H1 (cell line): Measurements from ENCODE around the gene SLCO4A1. TPM values are rescaled to one million over a fixed set of nuclear protein-coding genes. Genes with fewer than 3 reads are reported as not detected.

Experiments
- CTCF ChIA-PET: fragments of 300-600 bp; sonication (Branson Sonifier 250); formaldehyde crosslinking; loops from one replicate; lab custom pipeline; 2021; ENCODE audit not compliant: partially characterized antibody; lab: Charles Lee
- POLR2A ChIA-PET: fragments of 300-600 bp; sonication (Branson Sonifier 250); formaldehyde crosslinking; loops from one replicate; lab custom pipeline; 2021; ENCODE audit warnings: inconsistent platforms; ENCODE audit not compliant: partially characterized antibody; lab: Charles Lee
- DNase-seq, 2 experiments: peaks; one replicate each; pipeline versions ENCODE4 v3.0.0 to v3.0.0-alpha.2; 2010 to 2022; ENCODE audit warnings: low spot score in 2 of 2, low read depth in 1 of 2, mixed read lengths in 1 of 2
- FAIRE-seq: peaks from 2 replicates; lab custom pipeline; 2011; peaks lifted over from hg19 to GRCh38; lab: Jason Lieb, UNC
- H2AFZ ChIP-seq: 2 replicates; pipeline ENCODE4 v1.8.1; 2012; ENCODE audit warnings: low read length, inconsistent platforms
- H2AK5ac ChIP-seq: 2 replicates; pipeline ENCODE4 v1.6.1; 2013; ENCODE audit warnings: low read depth, low read length
- H2BK120ac ChIP-seq: replicated peaks from 2 replicates; pipeline ENCODE3; 2013; ENCODE audit warnings: low read depth, low read length, inconsistent platforms
- H2BK12ac ChIP-seq: 2 replicates; pipeline ENCODE4 v1.6.1; 2013; ENCODE audit warnings: low read depth, low read length
- H2BK15ac ChIP-seq: 2 replicates; pipeline ENCODE4 v1.6.1; 2013; ENCODE audit warnings: low read length
- H2BK20ac ChIP-seq: 2 replicates; pipeline ENCODE4 v1.6.1; 2013; ENCODE audit warnings: low read length
- H2BK5ac ChIP-seq: 2 replicates; pipeline ENCODE4 v1.6.1; 2013; ENCODE audit warnings: low read depth, low read length
- H3K14ac ChIP-seq: 2 replicates; pipeline ENCODE4 v1.6.1; 2013; ENCODE audit warnings: inconsistent platforms; ENCODE audit not compliant: insufficient read length
- H3K18ac ChIP-seq: 2 replicates; pipeline ENCODE4 v1.6.1; 2013; ENCODE audit warnings: low read length; ENCODE audit errors: extremely low read depth
- H3K23ac ChIP-seq: 2 replicates; pipeline ENCODE4 v1.6.1; 2013; ENCODE audit warnings: inconsistent platforms; ENCODE audit not compliant: insufficient read length
- H3K23me2 ChIP-seq: 2 replicates; pipeline ENCODE4 v1.6.1; 2013; ENCODE audit warnings: low read depth, low read length
- H3K27ac ChIP-seq: 2 replicates; pipeline ENCODE4 v1.6.1; 2011; ENCODE audit warnings: low read depth, low read length, inconsistent platforms
- H3K27me3 ChIP-seq, 4 experiments: replicated peaks in 1 of 4; 1 replicate in 1 of 4; 2 replicates in 3 of 4; pipeline versions ENCODE4 v1.6.1 to v1.8.1; 2011 to 2013; ENCODE audit warnings: low read length in 3 of 4, mild to moderate bottlenecking in 3 of 4, inconsistent platforms in 2 of 4, mixed read lengths in 2 of 4, moderate library complexity in 1 of 4; ENCODE audit not compliant: control insufficient read depth in 3 of 4, insufficient read depth in 3 of 4; ENCODE audit errors: extremely low read depth in 1 of 4
- H3K36me3 ChIP-seq, 4 experiments: 2 replicates each; pipeline versions ENCODE4 v1.6.1 to v1.8.1; 2011 to 2013; ENCODE audit warnings: mild to moderate bottlenecking in 4 of 4, low read length in 3 of 4, moderate library complexity in 2 of 4, control low read depth in 1 of 4, inconsistent platforms in 1 of 4; ENCODE audit not compliant: insufficient read depth in 4 of 4, control insufficient read depth in 2 of 4
- H3K4ac ChIP-seq: replicated peaks from 2 replicates; pipeline ENCODE3; 2013; ENCODE audit warnings: low read length, low read depth, mixed read lengths, inconsistent platforms; ENCODE audit not compliant: insufficient read length
- H3K4me1 ChIP-seq, 4 experiments: replicated peaks in 1 of 4; 1 replicate in 1 of 4; 2 replicates in 3 of 4; pipeline versions ENCODE4 v1.6.1 to v1.8.1; 2011 to 2013; ENCODE audit warnings: low read length in 3 of 4, inconsistent platforms in 2 of 4, mixed read lengths in 1 of 4; ENCODE audit not compliant: insufficient read depth in 4 of 4, control insufficient read depth in 3 of 4
- H3K4me2 ChIP-seq, 2 experiments: 2 replicates each; pipeline versions ENCODE4 v1.6.1 to v1.8.1; 2011 to 2013; ENCODE audit warnings: low read depth in 2 of 2, low read length in 2 of 2, control low read depth in 1 of 2, inconsistent platforms in 1 of 2, mild to moderate bottlenecking in 1 of 2; ENCODE audit not compliant: insufficient read depth in 1 of 2
- H3K4me3 ChIP-seq, 4 experiments: fragments of 200-600, 300-600 bp in 1 of 4; sonication (generic), shearing (Covaris generic), sonication (Bioruptor Twin) in 1 of 4; 2 replicates each; pipeline versions ENCODE4 v1.5.1 to v1.8.1; 2011 to 2016; ENCODE audit warnings: low read length in 4 of 4, low read depth in 3 of 4, control low read depth in 2 of 4, inconsistent platforms in 2 of 4, mild to moderate bottlenecking in 2 of 4, mixed read lengths in 1 of 4, moderate library complexity in 1 of 4; ENCODE audit not compliant: insufficient read depth in 2 of 4; ENCODE audit errors: extremely low read depth in 1 of 4
- H3K56ac ChIP-seq: replicated peaks from 2 replicates; pipeline ENCODE3; 2013; ENCODE audit warnings: low read depth, mild to moderate bottlenecking, mixed read lengths, low read length, inconsistent platforms; ENCODE audit not compliant: insufficient read length
- H3K79me1 ChIP-seq: 2 replicates; pipeline ENCODE4 v1.6.1; 2013; ENCODE audit warnings: low read depth, low read length, control low read depth
- H3K79me2 ChIP-seq, 2 experiments: 2 replicates each; pipeline versions ENCODE4 v1.6.1 to v1.8.1; 2012 to 2013; ENCODE audit warnings: low read length in 2 of 2, mild to moderate bottlenecking in 2 of 2, inconsistent platforms in 1 of 2; ENCODE audit not compliant: insufficient read depth in 2 of 2, control insufficient read depth in 1 of 2
- H3K9ac ChIP-seq, 4 experiments: replicated peaks in 1 of 4; 1 replicate in 1 of 4; 2 replicates in 3 of 4; pipeline versions ENCODE4 v1.6.1 to v1.8.1; 2011 to 2013; ENCODE audit warnings: low read depth in 3 of 4, low read length in 3 of 4, control low read depth in 2 of 4, mild to moderate bottlenecking in 2 of 4, moderate library complexity in 2 of 4, inconsistent platforms in 1 of 4; ENCODE audit errors: extremely low read depth in 1 of 4
- H3K9me3 ChIP-seq, 2 experiments: 2 replicates each; pipeline versions ENCODE4 v1.6.1 to v1.8.1; 2012 to 2013; ENCODE audit warnings: mild to moderate bottlenecking in 2 of 2, moderate library complexity in 2 of 2, control low read depth in 1 of 2, inconsistent platforms in 1 of 2, low read depth in 1 of 2, low read length in 1 of 2, mixed read lengths in 1 of 2; ENCODE audit not compliant: insufficient read depth in 2 of 2
- H4K20me1 ChIP-seq, 2 experiments: replicated peaks in 1 of 2; 2 replicates each; pipeline versions ENCODE3 to v1.8.1; 2011 to 2013; ENCODE audit warnings: inconsistent platforms in 2 of 2, low read length in 2 of 2, mild to moderate bottlenecking in 1 of 2; ENCODE audit not compliant: insufficient read depth in 2 of 2, control insufficient read depth in 1 of 2
- H4K5ac ChIP-seq: 2 replicates; pipeline ENCODE4 v1.6.1; 2013; ENCODE audit warnings: low read length, low read depth, mixed read lengths, inconsistent platforms; ENCODE audit not compliant: insufficient read length
- H4K8ac ChIP-seq: 2 replicates; pipeline ENCODE4 v1.8.0; 2013; ENCODE audit warnings: mild to moderate bottlenecking, moderate library complexity, low read length, inconsistent platforms; ENCODE audit not compliant: insufficient read depth; ENCODE audit errors: extremely low read depth
- H4K91ac ChIP-seq: replicated peaks from 2 replicates; pipeline ENCODE3; 2013; ENCODE audit warnings: low read length, mixed read lengths, inconsistent platforms; ENCODE audit not compliant: insufficient read length
- CBX5 ChIP-seq: fragments of 300-800, 300-1000 bp; sonication (generic); IDR thresholded peaks from 2 replicates; pipeline ENCODE4 v1.7.1; 2016; ENCODE audit warnings: antibody characterized with exemption, low read length, low read depth
- GTF2F1 ChIP-seq: IDR thresholded peaks from 2 replicates; pipeline ENCODE4 v1.6.1; 2012; ENCODE audit warnings: low read depth, low read length, improper control_type of control experiment, borderline replicate concordance
- KDM4A ChIP-seq: IDR thresholded peaks from one replicate; pipeline ENCODE4 v1.7.1; 2012; ENCODE audit warnings: low read depth, mild to moderate bottlenecking, moderate library complexity, low read length, inconsistent platforms; ENCODE audit not compliant: severe bottlenecking
- RAD21 ChIP-seq, 2 experiments: IDR thresholded peaks in 1 of 2; conservative IDR thresholded peaks in 1 of 2; 2 replicates each; pipeline ENCODE4 v1.6.1; 2011; ENCODE audit warnings: low read depth in 2 of 2, low read length in 2 of 2, improper control_type of control experiment in 1 of 2, inconsistent platforms in 1 of 2, mild to moderate bottlenecking in 1 of 2, moderate library complexity in 1 of 2
- RBBP5 ChIP-seq: IDR thresholded peaks from 2 replicates; pipeline ENCODE4 v1.7.1; 2012; ENCODE audit warnings: low read depth, mild to moderate bottlenecking, inconsistent platforms, low read length, moderate library complexity, borderline replicate concordance
- RNF2 ChIP-seq: fragments of 200-900, 300-1000 bp; sonication (generic); IDR thresholded peaks from 2 replicates; pipeline ENCODE4 v1.7.1; 2016; ENCODE audit warnings: borderline replicate concordance, low read depth, mild to moderate bottlenecking, antibody characterized with exemption, low read length; ENCODE audit not compliant: poor library complexity, severe bottlenecking; ENCODE audit errors: missing control alignments
- SIN3A ChIP-seq, 2 experiments: IDR thresholded peaks in 1 of 2; conservative IDR thresholded peaks in 1 of 2; 2 replicates each; pipeline ENCODE4 v1.6.1; 2011 to 2012; ENCODE audit warnings: low read length in 2 of 2, improper control_type of control experiment in 1 of 2, low read depth in 1 of 2, mild to moderate bottlenecking in 1 of 2
- SIRT6 ChIP-seq: IDR thresholded peaks from one replicate; pipeline ENCODE4 v1.7.1; 2012; ENCODE audit warnings: low read length, inconsistent platforms
- SUZ12 ChIP-seq: fragments of 200-600 bp; sonication (generic); IDR thresholded peaks from 2 replicates; pipeline ENCODE4 v1.6.1; 2012; ENCODE audit warnings: mild to moderate bottlenecking, inconsistent platforms, low read length, moderate library complexity, mixed read lengths
- TBP ChIP-seq: IDR thresholded peaks from 2 replicates; pipeline ENCODE4 v1.6.1; 2011; ENCODE audit warnings: low read depth, low read length, improper control_type of control experiment
- WGBS, 2 experiments: shearing (Covaris generic) in 1 of 2; methylation state at CpG; one replicate each; pipeline versions ENCODE4 v1.1.6 to v1.1.7; 2013 to 2015; ENCODE audit warnings: low lambda C conversion rate in 2 of 2, mixed read lengths in 2 of 2, inconsistent platforms in 1 of 2, low coverage in 1 of 2, missing lambda C conversion rate in 1 of 2; ENCODE audit not compliant: insufficient replicate concordance in 2 of 2, insufficient coverage in 1 of 2, insufficient read length in 1 of 2; ENCODE audit errors: extremely low coverage in 1 of 2, missing lambda C conversion rate in 1 of 2; 5-methylcytosine and 5-hydroxymethylcytosine counted together
- polyA plus RNA-seq, 7 experiments: library from polyadenylated mRNA; depleted of rRNA in 3 of 7; stranded (reverse) in 5 of 7; unstranded in 2 of 7; fragments of >200 nt in 5 of 7; fragments of 200-250 nt in 2 of 7; gene quantifications; 1 replicate in 5 of 7; 2 replicates in 1 of 7; 4 replicates in 1 of 7; pipeline versions ENCODE4 v1.2.1 to v1.2.3, GENCODE V29; 2011 to 2013; ENCODE audit warnings: missing spikeins in 2 of 7, mixed read lengths in 2 of 7
- total RNA-seq: library from RNA; stranded (reverse); fragmentation: NEBNext Ultra II Directional; extraction: Animal tissue kit (Norgen Biotek cat#: 25700); gene quantifications from 2 replicates; pipeline ENCODE4 v1.2.1, GENCODE V29; 2021
- TF ChIP-seq, protein P1 (sequence below): IDR thresholded peaks from 2 replicates; pipeline ENCODE4 v1.6.1; 2012; ENCODE audit warnings: low read length, inconsistent platforms

The SLCO4A1 gene
- total and polyA plus RNA-seq, 2 of the 8 experiments (the other 6 are each of a cell fraction or from before 2014, with no cell fraction given), result 10.5 to 18.5 TPM

DNA sequence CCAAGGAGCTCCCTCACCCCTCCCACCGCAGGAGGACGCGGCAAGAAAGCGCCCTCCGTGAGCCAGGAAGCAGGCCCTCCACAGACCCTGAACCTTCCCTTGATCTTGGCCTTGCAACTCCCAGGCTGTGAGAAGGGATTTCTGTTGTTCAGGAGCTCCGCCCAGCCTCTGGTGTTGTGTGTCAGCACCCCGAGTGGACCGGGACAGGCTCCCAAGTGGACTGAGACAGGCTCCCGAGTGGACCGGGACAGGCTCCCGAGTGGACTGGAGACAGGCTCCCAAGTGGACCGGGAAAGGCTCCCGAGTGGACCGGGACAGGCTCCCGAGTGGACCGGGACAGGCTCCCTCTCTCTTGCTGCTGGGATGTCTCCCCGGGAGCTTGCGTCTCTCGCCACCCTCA, 57.0 kb downstream of the SLCO4A1 start:
- WGBS, 2 experiments, result 82% methylated on average over 7 of the region's 19 CpGs; no CpG with 5 or more reads in 1 of the 2 experiments
- TF ChIP-seq RNF2, result no peak
- no peak for TF ChIP-seq KDM4A
- TF ChIP-seq SUZ12, result no peak
- no peak for TF ChIP-seq TBP
- no peak for TF ChIP-seq RBBP5
- TF ChIP-seq SIRT6, result no peak
- TF ChIP-seq, protein P1, sequence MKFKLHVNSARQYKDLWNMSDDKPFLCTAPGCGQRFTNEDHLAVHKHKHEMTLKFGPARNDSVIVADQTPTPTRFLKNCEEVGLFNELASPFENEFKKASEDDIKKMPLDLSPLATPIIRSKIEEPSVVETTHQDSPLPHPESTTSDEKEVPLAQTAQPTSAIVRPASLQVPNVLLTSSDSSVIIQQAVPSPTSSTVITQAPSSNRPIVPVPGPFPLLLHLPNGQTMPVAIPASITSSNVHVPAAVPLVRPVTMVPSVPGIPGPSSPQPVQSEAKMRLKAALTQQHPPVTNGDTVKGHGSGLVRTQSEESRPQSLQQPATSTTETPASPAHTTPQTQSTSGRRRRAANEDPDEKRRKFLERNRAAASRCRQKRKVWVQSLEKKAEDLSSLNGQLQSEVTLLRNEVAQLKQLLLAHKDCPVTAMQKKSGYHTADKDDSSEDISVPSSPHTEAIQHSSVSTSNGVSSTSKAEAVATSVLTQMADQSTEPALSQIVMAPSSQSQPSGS, result no peak
- no peak for TF ChIP-seq RAD21 (IDR thresholded peaks at IDR 0.05 in 1 of 2, conservative IDR thresholded peaks at IDR 0.05 in 1 of 2; ENCODE audit: low read depth in 2 of 2, low read length in 2 of 2)
- no peak for TF ChIP-seq SIN3A (conservative IDR thresholded peaks at IDR 0.05 in 1 of 2, IDR thresholded peaks at IDR 0.05 in 1 of 2; ENCODE audit: low read depth in 1 of 2, low read length in 2 of 2)
- no peak for TF ChIP-seq GTF2F1
- no peak for TF ChIP-seq CBX5
- TF ChIP-seq, all 59 proteins: peak for 0
- no peak overlapping the region for H4K91ac ChIP-seq

More for the DNA sequence above, 57.0 kb downstream of the SLCO4A1 start:
- no peak overlapping the region for H2BK15ac ChIP-seq
- H3K9me3 ChIP-seq, result no peaks in the 10 kb centered on the region
- H3K23ac ChIP-seq, result no peak overlapping the region
- H3K4me3 ChIP-seq, result no peak overlapping the region
- no peaks in the 10 kb centered on the region; a peak in 1 of 7 replicates for H3K4me1 ChIP-seq
- H3K79me1 ChIP-seq, result no peaks in the 10 kb centered on the region
- no peak overlapping the region for H3K18ac ChIP-seq
- H2BK12ac ChIP-seq, result no peak overlapping the region
- H4K20me1 ChIP-seq, result peaks cover 0 to 4% of the 10 kb centered on the region in 2 experiments
- H3K4me2 ChIP-seq, result no peak overlapping the region
- ChIA-PET CTCF (interaction anchor here (0.8 to 4.1 kb wide), 4 partner anchors 9 to 65 kb away, joined by 3 to 22 read pairs (median 3); partner anchors contain the start of gene NTSR1), POLR2A (no interaction called here)
- no peak overlapping the region for H2AFZ ChIP-seq
- no peak overlapping the region for H2BK5ac ChIP-seq
- H3K27ac ChIP-seq, result no peak overlapping the region
- no peak overlapping the region; a peak in 1 of 7 replicates for H3K9ac ChIP-seq
- no peaks in the 10 kb centered on the region for H3K79me2 ChIP-seq
- H2BK120ac ChIP-seq, result no peak overlapping the region
- H3K14ac ChIP-seq, result no peak overlapping the region
- H4K8ac ChIP-seq, result no peak overlapping the region
- H2AK5ac ChIP-seq, result no peak overlapping the region
- H3K56ac ChIP-seq, result no peak overlapping the region
- H3K27me3 ChIP-seq, result no peaks in the 10 kb centered on the region; a peak in 2 of 7 replicates
- H2BK20ac ChIP-seq, result no peak overlapping the region
- no peaks in the 10 kb centered on the region for H3K36me3 ChIP-seq
- H3K23me2 ChIP-seq, result no peaks in the 10 kb centered on the region
- no peak overlapping the region for H3K4ac ChIP-seq
- H4K5ac ChIP-seq, result no peak overlapping the region
- DNase-seq (no peak), FAIRE-seq (no peak)
